NB4 (cell line): ENCODE results near the gene PDGFA.

Source experiments
- MYC ChIP-seq: IDR thresholded peaks from 2 replicates; pipeline ENCODE4 v1.6.1; 2011; ENCODE audit warnings: low read depth, low read length
- POLR2A ChIP-seq: IDR thresholded peaks from 2 replicates; pipeline ENCODE4 v1.6.1; 2011; ENCODE audit warnings: mild to moderate bottlenecking; ENCODE audit not compliant: insufficient read length; ENCODE audit errors: extremely low read depth

DNA sequence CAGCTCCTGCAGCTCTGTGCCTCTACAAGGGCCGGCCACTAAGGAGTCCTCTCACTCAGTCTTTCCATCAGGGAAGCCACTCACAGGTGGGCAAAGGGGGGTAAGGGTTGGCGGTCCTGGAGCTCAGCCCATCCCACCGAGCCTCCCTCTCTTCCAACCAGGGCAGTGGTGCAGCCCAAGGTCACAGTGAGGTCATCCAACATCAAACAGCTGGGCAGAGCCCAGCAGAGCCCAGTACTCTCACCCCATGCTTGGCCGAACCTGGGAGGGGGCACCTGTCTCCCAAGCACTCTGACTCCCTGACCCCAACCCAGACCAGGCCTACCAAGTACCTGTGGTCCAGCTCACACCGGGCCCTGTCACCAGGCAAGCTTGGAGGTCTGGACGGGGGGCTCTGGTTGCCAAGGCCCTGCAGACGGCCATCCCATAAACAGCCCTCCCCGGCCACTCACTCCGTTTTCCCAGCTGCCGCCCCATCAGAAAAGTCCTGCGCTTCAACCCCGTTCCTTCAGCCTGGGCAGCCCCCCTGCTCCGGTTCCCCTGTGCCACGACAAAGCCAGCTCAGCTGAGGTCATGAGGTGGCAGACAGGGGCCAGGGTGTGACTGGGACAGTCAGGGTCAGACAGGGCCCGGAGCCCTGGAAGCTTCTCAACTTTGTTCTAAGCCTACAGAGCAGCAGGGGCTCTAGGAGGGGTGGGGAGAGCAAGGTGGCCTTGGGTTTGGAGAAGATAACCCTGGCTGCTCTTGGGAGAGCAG lies 27.5 kb downstream of the PDGFA start:
- TF ChIP-seq MYC = no peak
- TF ChIP-seq POLR2A = no peak
